GM04504 (cell line): ENCODE results near the gene COPS9.

ENCODE experiments used
- DNase-seq: peaks from one replicate; pipeline ENCODE4 v3.0.0-alpha.2; 2012; ENCODE audit warnings: low read depth

COPS9 gene

DNA sequence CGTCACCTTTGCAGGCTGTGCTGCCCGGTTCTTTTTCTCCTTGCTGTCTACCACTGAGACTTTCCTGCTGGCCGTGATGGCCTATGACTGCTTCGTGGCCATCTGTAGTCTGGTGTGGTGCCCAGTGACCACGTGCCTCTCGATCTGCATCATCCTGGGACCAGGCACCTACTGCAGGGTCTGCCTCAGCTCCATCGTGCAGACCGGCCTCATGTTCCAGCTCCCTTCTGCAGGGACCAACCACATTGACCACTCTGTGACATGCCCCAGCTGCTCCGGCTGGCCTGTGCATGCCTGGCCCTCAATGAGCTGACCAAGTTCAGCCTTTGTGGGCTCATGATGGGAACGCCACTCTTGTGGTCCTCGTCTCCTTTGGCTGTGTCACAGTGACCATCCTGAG, 26.7 kb downstream of the COPS9 start:
- no peak for DNase-seq

DNA sequence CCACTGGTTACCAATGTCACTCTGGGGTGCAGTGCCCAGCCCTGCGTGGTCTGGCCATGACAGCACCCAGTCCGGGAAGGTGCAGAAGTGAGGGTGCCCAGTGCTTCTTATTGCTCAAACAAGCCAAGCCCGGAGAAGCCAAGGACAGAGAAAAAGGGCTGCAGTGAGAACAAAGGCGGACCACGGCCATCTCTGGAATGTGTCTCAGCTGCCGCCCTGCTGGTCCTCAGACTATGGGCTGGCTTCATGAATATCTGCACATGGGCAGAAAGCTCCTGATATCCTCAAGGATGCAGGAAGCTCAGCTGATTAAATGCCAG, 28.7 kb downstream of the COPS9 start:
- no peak for DNase-seq

DNA sequence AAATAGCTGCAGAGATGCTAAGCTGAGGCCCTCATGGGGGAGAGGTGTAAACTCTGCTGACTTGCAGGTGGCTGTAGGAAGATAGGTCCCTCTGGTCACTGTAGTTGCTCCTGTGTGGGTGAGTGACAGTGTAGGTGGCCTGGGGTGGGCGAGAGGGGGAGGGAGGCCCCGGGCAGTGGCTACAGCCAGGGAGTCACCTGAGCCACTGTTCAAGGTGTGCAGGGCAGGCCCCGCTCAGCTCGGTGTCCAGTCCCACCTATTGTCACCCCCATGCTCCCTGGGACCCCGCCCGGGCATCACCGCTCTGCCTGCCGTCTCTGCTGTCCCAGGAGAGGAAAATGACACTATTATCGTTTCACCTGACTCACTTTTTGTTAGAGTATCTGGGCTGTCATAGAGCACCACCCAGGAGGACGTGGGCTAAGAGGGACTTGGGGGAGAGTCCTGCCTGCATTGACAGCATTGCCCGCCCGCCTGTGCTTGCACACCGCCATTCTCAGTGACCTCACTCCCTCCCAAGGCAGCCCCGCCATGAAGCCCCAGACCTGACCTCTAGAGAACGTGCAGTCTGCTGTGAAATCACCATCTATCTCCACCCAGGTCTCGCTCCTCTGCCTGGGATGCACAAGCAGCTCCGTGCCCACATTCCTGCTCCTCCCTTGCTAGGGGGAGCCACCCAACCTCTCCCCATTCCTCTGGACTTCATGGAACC, 29.2 kb downstream of the COPS9 start:
- DNase-seq, result no peak

DNA sequence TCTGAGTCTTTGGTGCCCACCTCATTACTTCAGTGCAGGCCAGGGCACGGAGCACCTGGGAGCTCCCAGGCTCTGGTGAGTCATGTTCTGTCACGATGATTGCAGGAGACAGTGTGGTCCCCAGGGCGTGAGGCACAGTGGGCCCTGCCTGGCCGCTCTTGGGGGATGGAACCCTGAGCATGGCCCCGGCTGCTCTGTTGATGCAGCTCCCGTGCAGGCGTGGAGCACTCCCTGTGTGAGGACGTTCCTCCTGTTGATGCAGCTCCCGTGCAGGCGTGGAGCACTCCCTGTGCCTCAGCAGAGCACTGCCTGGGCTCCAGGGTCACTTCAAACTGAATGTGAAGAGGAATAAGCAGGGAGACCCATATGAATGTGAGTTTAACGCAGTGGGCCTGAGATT, 30.1 kb downstream of the COPS9 start:
- DNase-seq, result no peak

DNA sequence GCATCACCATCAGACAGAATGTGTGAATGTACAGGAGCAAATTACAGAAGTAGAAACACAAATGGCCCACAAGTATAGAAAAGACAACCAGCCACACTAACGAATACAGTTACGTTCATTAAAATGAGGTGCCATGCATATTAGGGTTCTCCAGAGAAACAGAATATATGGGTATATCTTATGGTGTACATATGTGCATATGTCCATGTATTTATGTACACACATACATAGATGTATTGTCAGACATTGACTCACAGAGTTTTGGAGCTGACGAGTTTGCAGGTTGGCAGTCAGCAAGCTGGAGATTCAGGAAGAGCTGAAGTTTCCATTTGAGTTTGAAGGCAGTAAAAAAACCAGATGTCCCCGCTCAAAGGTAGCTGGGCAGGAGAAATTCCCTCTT, 33.0 kb downstream of the COPS9 start:
- DNase-seq, result no peak

GRCh38 chr2:240098349-240098748, 37.8 kb downstream of the COPS9 start:
- DNase-seq, result no peak

- DNase-seq, result no peak
Measured at GRCh38 chr2:240095556-240096523, 40.3 kb downstream of the COPS9 start.

DNA sequence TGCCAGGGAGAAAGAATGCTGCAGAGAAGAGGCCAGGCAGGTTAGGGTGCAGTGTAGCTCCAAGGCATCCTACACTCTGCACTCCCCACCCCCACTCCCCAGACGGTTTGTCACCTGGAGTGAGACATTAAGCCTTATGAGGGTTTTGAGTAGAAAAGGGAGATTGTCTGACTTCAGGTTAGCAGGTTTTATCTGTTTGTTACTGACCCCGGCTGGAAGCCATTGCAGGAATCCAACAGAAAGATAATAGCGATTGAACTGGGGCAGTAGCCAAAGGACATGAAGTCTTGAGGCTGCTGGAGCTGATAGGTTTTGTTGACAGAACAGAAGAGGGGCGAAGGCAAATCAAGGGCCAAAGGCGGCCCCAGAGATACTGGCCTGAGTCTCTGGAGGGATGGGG, 46.8 kb downstream of the COPS9 start:
- no peak for DNase-seq

DNA sequence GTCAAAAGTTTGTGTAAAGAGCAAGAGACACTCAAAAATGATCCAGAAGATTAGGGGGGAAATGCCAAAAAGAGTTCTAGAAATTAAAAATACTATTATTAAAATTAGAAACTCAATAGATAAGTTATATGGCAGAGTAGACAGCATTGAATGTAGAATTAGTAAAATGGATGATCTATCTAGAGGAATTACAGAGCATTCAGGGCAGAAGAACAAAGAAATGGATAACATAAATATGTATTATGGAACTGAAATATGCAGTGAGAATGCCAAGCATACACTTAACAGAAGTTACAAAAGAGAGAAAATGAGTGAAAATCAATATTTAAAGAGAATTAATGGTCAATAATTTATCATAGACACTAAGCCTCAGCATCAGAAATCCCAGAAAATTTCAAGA, 49.5 kb downstream of the COPS9 start:
- DNase-seq, result no peak
